Activated naive CD4-positive, alpha-beta T cell treated with anti-CD3 and anti-CD28 coated beads, Interleukin-2, amount 50 U/mL, for 24 hours (primary cell): Measurements from ENCODE around the gene EGLN1.

Source experiments
- H3K27ac Mint-ChIP-seq: one replicate; pipeline ENCODE4 v1.8.0; 2021; ENCODE audit warnings: mild to moderate bottlenecking, mixed read lengths
- H3K27me3 Mint-ChIP-seq: one replicate; pipeline ENCODE4 v1.8.0; 2021; ENCODE audit warnings: mixed read lengths
- H3K36me3 Mint-ChIP-seq: one replicate; pipeline ENCODE4 v1.8.0; 2021; ENCODE audit warnings: mixed read lengths
- H3K4me1 Mint-ChIP-seq: one replicate; pipeline ENCODE4 v1.8.0; 2021; ENCODE audit warnings: mixed read lengths
- H3K4me3 Mint-ChIP-seq: one replicate; pipeline ENCODE4 v1.8.0; 2021; ENCODE audit warnings: mild to moderate bottlenecking, mixed read lengths
- H3K9me3 Mint-ChIP-seq: one replicate; pipeline ENCODE4 v1.8.0; 2021; ENCODE audit warnings: mixed read lengths

EGLN1 gene

GRCh38 chr1:231315887-231316286 lies 106.2 kb downstream of the EGLN1 start:
- Mint-ChIP-seq H3K4me3 (no peak overlapping the region), H3K9me3 (no peaks in the 10 kb centered on the region), H3K27me3 (no peaks in the 10 kb centered on the region), H3K27ac (no peak overlapping the region), H3K36me3 (no peaks in the 10 kb centered on the region), H3K4me1 (no peaks in the 10 kb centered on the region)
